ENCODE results near the gene SKI. TPM values are rescaled to one million over a fixed set of nuclear protein-coding genes. Genes with fewer than 3 reads are reported as not detected.

SKI gene
- total RNA-seq, 4 donors from 2014 or later = 24.4 to 52.4 (median 32.2) TPM

GRCh38 chr1:2272686-2273400, 44.7 kb downstream of the SKI start:
- intact Hi-C loops (cut with DNase I; ENCODE audit: low total_unique reads) (no loop called here), in situ Hi-C loops (cut with MboI; ENCODE audit: low pct_ligation_motif_present in 1 of 4, low pct_unique_long_range_greater_than_20kb in 1 of 4, low sequenced_read_pairs in 3 of 4) (no loop called here)
- TF ChIP-seq CTCF (IDR thresholded peaks at IDR 0.05) = no peak
- no peak for DNase-seq
- peaks cover 66 to 96% (median 87%) of the 10 kb centered on the region in 4 donors for H3K4me1 ChIP-seq
- no peaks in the 10 kb centered on the region for H3K9me3 ChIP-seq
- 58 to 60% methylated on average over 2 to 28 of the region's 28 CpGs for WGBS, 2 donors (ENCODE audit: low coverage in 1 of 2)
- no peaks in the 10 kb centered on the region for H3K36me3 ChIP-seq
- H3K27ac ChIP-seq = peak overlapping the region; percentile 33 to 76 (median 70)
- H3K4me3 ChIP-seq = no peak overlapping the region
- H3K27me3 ChIP-seq = no peaks in the 10 kb centered on the region

GRCh38 chr1:2273401-2274090, 45.4 kb downstream of the SKI start:
- Histone ChIP-seq H3K4me3 (no peak overlapping the region), H3K27ac (peak overlapping the region; percentile 33 to 76 (median 70)), H3K4me1 (peaks cover 73 to 96% (median 89%) of the 10 kb centered on the region in 4 donors), H3K36me3 (no peaks in the 10 kb centered on the region), H3K27me3 (no peaks in the 10 kb centered on the region), H3K9me3 (no peaks in the 10 kb centered on the region)
- no peak for TF ChIP-seq POLR2AphosphoS5 (IDR thresholded peaks at IDR 0.05)
- TF ChIP-seq CTCF (IDR thresholded peaks at IDR 0.05) = no peak
- no peak for TF ChIP-seq EP300 (IDR thresholded peaks at IDR 0.05; ENCODE audit: low read depth)
- TF ChIP-seq POLR2A (IDR thresholded peaks at IDR 0.05) = no peak
- no peak for DNase-seq
- in situ Hi-C loops (cut with MboI; ENCODE audit: low pct_ligation_motif_present in 1 of 4, low pct_unique_long_range_greater_than_20kb in 1 of 4, low sequenced_read_pairs in 3 of 4) = no loop called here
- intact Hi-C loops (cut with DNase I; ENCODE audit: low total_unique reads) = no loop called here
- WGBS, 2 donors (ENCODE audit: low coverage in 1 of 2) = 79% methylated on average over 29 of the region's 29 CpGs; no CpG with 5 or more reads in 1 of the 2 donors

- Histone ChIP-seq H3K4me3 (no peak overlapping the region), H3K27ac (peak overlapping the region; percentile 66 to 76 (median 70)), H3K36me3 (no peaks in the 10 kb centered on the region), H3K4me1 (peaks cover 80 to 98% (median 94%) of the 10 kb centered on the region in 4 donors), H3K9me3 (no peaks in the 10 kb centered on the region), H3K27me3 (no peaks in the 10 kb centered on the region)
- 67 to 90% methylated on average over 3 to 22 of the region's 24 CpGs for WGBS, 2 donors (ENCODE audit: low coverage in 1 of 2)
- no peak for DNase-seq
- TF ChIP-seq CTCF (IDR thresholded peaks at IDR 0.05) = no peak
- in situ Hi-C loops (cut with MboI; ENCODE audit: low pct_ligation_motif_present in 1 of 4, low pct_unique_long_range_greater_than_20kb in 1 of 4, low sequenced_read_pairs in 3 of 4) = no loop called here
- intact Hi-C loops (cut with DNase I; ENCODE audit: low total_unique reads) = no loop called here
Measured at GRCh38 chr1:2274231-2274928, 46.3 kb downstream of the SKI start.

GRCh38 chr1:2274929-2275475, 46.9 kb downstream of the SKI start:
- WGBS, 2 donors (ENCODE audit: low coverage in 1 of 2) = 60 to 61% methylated on average over 2 to 21 of the region's 21 CpGs
- TF ChIP-seq EP300 (IDR thresholded peaks at IDR 0.05; ENCODE audit: low read depth) (no peak), CTCF (IDR thresholded peaks at IDR 0.05) (no peak), POLR2AphosphoS5 (IDR thresholded peaks at IDR 0.05) (no peak), POLR2A (IDR thresholded peaks at IDR 0.05) (no peak)
- Histone ChIP-seq H3K9me3 (no peaks in the 10 kb centered on the region), H3K27me3 (no peaks in the 10 kb centered on the region), H3K27ac (peak overlapping the region; percentile 66 to 76 (median 70)), H3K36me3 (no peaks in the 10 kb centered on the region), H3K4me3 (no peak overlapping the region), H3K4me1 (peaks cover 82 to 100% (median 98%) of the 10 kb centered on the region in 4 donors)
- intact Hi-C loops (cut with DNase I; ENCODE audit: low total_unique reads) (loop anchor here (5.0 kb wide), 1 partner anchor 38 kb away; no protein-coding TSS in a partner anchor), in situ Hi-C loops (cut with MboI; ENCODE audit: low pct_ligation_motif_present in 1 of 4, low pct_unique_long_range_greater_than_20kb in 1 of 4, low sequenced_read_pairs in 3 of 4) (no loop called here)
- no peak for DNase-seq

Data from transverse colon (tissue), 4 donors.